Femur (tissue), 1 donor: ENCODE results near the gene FRYL.
"Not testable (repeated sequence)": the region's sequence is repeated elsewhere in the genome, so short reads cannot be mapped to it uniquely, and the experiment has no call there.

Source experiments
- DNase-seq: peaks from one replicate; pipeline ENCODE4 v3.0.0-alpha.2; 2017

The FRYL gene

DNA sequence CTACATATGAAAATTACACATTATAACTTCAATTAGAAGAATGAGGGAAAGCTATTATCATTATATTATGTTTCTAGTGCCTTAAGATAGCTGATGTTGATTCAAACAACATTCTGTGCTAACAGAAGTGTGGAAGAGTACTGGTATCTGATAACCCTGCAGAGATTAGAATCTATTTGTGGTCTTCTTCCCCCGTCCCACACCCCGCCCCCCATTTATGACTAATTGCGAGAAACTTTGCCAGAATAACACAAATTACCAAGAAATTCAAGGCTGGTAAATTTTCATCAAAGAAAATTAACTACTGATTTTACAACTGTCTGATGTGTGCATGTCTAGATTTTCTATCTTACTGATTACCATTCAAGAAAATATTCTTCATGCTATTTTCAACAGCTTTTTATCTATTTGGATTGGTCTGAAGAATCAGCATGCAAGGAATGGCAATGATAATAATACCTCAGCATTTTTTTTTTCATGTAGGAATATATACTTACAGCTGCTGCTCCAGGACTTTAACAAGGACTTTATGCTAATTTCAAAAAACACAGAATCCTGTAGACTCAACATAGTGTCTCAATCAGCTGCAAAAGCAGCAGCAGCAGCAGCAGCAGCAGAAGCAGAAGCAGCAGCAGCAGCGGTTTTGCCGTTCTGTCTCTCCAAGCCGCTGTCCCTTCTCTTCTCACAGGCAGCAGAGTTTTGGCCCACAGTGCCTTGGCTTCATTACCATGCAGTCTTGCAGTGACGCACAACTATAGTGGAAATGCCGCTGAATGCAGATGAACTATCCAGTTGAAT, 126.7 kb downstream of the FRYL start:
- peak; percentile 79 for DNase-seq

DNA sequence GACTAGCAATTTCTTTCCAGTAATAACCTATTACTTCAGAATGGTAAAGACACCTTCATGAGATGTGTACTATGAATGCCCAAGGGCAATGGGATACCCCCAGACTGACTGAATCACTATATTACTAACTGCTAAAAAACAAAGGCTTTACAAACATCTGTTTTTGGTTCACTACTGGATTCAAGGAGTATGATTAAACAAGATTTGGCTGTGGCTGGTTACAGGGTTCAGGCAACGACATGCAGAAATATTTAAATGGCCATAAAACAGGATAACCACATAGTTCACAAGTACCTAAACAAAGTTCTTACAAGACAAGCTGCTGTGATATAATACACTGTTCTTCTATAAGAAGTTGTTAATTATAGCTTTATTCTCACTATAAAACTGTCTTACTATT, 128.2 kb downstream of the FRYL start:
- no peak for DNase-seq

DNA sequence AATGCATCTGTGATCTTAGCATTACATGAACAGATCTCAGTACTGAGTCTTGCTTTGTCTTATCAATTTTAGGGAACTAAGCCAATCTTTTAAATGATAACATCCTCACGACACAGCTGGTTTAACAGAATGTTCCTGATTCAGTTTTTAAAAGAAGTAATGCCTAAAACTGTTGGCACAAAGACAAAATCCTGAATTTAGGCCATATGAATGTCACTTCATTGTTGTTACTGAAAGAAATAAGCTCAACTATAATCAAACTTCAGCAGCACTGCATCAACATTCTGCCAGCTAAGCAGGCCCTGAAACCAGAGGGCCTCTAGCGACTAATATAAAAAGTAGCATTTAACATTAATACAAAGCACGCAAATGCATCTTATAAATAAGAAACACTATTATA, 130.6 kb downstream of the FRYL start:
- no peak for DNase-seq

DNA sequence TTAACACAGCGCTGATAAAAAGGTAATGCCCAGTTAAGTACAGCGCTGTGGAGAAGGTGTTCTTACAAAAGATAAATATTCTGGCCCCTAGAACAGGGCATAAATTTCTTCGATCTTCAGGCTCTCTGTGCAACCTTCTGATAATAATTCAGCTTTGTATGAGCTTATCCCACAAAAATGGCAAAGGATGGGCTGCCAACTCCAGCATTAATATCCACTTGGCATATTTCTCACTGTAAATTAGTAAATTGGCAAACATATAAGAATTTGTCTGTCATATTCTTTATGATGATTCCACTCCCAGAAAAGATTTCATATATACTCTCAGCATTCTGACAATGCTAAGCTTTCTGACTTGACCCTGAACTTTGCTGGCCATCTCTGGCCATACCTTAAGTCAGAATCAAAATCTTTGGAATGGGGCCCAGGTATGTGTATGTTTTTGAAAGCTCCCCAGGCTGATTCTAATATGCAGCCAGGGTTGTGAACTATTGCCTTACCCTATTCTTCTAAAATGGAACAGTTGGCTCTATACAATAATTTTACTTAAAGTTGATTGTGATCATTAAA, 134.8 kb downstream of the FRYL start:
- no peak for DNase-seq

DNA sequence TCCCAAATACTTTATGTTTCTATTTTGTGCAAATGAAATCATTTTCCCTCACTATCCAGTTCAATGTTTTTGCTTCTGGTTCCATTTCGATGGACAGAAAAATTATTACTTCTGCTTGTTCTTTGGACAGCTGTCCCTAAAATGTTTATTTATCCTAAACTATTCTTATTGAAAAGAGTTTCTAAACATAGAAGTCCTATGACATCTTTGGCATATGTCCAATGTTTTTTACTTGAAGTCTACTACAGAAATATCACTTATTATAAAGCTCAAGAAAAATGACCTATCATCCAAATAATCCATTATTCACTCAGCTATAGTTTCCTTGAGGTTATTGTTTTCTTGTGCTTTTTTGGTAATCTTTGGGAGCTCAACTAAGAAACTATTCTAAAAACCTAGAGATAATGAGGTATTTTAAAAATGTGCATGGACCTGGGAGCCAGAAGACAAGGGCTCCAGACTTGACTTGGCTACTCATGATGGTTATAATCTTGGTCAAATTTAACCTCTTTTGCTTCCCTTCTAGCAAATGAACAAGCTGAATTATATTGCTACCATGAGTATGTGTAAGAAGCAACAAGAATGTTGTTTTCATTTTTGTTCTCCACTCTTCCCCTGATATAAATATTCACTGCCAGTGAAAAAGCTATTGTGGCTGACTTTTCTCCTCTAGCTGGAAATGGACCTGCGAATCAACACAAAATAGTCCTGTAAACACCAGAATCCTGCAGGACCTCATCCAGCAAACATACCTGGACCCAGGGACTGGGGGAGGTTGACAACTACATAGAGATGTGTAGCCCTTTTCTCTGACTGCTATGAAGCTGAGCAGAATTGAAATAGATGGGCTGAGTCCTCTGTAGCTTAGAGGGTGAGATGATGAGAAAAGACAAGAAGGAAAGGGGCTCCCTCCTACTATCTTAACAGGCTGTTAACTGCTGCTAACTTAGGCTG, 137.4 kb downstream of the FRYL start:
- DNase-seq = no peak

DNA sequence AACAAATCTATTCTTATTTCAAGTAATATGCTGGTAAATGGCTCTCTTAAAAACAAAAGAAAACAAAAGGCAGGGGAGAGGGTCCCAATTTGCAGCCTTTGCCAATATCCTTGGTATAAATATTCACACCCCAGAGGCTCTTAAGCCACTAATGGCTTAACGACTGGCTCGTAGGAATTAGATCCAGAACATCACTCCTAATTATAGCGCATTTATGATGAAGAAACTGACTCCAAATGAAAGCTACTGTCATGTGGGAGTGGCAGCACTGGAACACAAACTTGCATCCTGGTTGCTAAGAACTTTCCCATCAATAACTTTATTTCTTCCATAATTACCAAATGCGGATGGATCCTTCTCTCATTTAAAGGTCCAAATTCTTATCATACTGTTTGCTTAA, 138.7 kb downstream of the FRYL start:
- DNase-seq = no peak

DNA sequence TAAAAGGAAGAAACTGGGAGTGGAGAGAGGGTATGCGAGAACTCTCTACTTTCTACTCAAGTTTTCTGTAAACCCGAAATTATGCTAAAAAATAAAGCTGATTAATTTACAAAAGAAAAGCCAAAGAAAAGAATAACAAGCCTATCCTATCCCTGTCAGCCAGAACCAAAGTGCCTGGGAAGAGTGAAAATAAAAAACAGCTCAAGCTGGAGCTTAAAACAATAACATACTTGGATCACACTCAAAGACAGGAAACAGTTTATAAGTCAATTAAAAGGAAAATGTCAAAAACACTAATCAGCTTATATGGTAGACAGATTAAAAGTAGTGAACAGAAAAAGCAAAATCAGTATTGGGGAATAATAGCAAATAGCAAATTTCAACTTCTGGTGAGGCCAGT, 139.4 kb downstream of the FRYL start:
- DNase-seq = no peak

DNA sequence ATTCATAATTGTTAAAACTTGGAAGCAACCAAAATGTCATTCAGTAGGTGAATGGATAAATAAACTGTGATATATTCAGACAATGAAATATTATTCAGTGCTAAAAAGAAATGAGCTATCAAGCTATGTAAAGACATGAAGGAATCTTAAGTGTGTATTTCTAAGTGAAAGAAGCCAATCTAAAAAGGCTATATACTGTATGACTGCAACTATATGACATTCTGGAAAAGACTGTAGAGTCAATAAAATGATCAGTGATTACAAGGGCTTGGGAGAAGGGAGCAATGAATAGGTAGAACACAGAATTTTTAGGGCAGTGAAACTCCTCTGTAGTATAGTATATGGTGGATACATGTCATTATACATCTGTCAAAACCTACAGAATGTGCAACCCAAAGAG, 139.9 kb downstream of the FRYL start:
- DNase-seq = no peak

DNA sequence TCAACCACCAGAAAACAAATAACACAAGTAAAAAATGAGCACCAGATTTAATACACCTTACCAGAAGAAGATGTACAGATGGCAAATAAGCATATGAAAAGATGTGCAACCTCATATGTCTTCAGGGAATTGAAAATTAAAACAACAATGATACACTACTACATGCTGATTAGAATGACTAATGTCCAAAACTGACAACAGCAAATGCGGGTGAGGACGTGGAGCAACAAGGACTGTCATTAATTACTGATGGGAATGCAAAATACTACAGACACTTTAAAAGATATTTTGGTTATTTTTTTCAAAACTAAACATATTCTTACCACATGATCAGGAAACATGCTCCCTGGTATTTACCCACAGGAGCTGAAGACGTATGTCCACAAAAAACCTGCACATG, 140.3 kb downstream of the FRYL start:
- DNase-seq = no peak

DNA sequence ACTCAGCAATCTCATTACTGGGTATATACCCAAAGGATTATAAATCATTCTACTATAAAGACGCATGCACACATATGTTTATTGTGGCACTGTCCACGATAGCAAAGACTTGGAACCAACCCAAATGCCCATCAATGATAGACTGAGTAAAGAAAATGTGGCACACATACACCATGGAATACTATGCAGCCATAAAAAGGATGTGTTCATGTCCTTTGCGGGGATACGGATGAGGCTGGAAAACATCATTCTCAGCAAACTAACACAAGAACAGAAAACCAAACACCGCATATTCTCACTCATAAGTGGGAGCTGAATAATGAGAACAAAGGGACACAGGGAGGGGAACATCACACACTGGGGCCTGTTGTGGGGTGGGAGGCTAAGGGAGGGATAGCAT, 141.5 kb downstream of the FRYL start:
- DNase-seq = not testable (repeated sequence)

DNA sequence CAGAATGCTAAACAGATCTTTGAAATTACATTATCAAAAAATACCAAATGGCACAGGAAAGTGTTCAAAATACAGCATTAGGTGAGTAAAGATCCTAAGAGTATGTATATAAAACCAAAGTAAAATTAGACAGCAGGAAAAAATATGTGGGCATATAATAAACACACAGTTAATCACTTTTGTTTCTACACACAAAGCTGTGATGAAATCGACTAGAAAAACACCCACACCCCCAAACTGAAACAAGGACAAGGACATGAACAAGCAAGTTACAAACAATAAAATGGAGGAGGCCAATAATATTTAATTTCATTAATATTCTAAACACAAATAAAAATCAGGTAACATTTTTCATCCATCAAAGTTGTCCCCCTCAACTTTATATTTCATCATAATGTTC, 143.2 kb downstream of the FRYL start:
- no peak for DNase-seq

DNA sequence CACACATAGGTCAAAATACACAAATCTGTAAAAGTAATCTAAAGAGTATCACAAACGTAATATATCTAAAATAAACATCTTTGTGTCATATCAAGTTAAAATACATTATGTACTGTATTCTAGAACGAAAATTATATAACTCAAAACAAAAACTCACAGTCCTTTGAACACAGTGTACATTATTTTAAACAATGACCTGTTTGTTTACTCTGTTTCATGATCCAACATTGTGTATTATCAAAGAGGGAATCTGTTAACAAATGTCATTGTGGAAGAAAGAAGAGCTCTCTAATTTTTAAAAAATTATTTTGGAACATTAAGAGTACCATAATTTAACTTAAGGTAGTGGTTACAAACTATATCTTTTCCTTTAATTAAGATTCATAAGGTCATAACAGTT, 144.1 kb downstream of the FRYL start:
- no peak for DNase-seq

DNA sequence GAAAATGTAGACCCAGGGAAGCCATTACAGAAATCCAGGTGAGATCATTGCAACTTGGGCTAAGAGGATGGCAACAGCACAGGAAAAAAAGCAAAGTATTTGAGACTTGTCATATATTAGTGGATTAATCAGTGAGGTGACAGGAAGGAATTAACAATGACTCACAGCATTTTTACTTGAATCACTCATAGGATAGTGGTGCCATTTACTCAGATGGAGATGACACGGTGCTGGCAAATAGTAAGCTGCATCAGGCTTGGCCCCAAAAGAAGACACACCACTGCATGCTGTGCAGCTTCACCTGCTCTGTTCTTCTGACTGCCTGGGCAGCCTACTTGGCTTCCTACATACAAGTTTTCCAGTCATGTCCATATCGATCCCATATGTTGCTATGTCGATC, 144.8 kb downstream of the FRYL start:
- no peak for DNase-seq

DNA sequence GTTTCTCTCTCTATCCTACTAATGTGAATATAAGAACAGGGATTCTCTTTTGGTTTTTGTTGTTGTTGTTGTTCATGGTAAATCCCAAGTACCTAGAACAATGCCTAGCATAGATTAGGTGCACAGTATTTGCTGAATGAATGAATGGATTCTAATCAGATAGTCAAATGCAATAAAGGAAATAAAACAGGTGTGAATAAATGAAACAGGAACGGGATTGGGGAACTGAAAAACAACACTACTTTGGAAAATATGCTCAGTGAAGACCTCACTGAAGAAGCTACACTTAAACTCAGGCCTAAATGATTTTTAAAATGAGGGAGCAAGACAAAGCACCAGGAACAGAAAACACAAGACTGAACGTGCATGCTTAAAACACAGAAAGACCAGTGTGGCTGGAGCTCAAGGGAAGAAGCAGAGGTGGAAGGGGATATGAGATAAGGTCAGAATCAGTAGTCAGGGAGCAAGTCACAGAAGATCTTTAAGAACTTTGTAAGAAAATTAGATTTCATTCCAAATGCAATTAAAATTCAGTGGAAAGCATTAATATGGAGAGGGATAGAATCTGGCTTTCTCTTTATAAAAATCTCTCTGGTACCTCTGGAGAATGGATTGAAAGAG, 145.3 kb downstream of the FRYL start:
- no peak for DNase-seq

DNA sequence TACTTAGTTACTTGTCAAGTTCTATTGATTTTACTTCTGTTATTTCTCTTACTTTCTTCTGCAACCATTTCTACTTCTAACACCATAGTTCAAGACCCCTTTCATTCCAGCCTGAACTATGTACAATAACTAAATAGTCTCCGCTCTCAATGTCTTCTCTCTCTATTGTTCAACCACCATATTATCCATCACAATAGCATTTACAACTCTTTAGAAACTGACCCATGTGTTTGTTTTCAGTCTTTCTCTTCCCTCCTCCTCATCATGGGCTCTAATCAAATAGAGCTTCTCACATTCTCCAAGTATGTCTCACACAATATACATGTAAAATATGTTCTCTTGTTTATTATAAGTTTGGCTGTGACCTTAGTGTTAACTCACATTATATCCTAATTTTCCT, 146.4 kb downstream of the FRYL start:
- no peak for DNase-seq

DNA sequence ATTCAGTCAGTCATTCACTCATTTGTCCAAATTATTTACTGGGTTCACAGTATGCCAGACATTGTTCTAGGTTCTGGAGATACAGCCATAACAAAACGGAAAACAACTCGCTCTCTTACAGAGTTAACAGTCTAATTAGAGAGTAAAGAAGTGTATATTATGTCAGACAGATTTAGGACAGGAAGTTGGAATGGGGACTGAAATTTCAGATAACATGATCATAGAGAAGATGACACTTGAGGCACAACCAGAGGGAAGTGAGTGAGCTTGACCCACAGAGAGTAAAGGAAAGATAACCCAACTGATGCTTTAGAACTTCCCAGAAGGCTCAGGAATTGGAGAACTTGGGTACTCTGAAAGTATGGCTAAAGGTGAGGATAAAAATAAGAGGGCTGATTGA, 150.6 kb downstream of the FRYL start:
- DNase-seq = no peak

DNA sequence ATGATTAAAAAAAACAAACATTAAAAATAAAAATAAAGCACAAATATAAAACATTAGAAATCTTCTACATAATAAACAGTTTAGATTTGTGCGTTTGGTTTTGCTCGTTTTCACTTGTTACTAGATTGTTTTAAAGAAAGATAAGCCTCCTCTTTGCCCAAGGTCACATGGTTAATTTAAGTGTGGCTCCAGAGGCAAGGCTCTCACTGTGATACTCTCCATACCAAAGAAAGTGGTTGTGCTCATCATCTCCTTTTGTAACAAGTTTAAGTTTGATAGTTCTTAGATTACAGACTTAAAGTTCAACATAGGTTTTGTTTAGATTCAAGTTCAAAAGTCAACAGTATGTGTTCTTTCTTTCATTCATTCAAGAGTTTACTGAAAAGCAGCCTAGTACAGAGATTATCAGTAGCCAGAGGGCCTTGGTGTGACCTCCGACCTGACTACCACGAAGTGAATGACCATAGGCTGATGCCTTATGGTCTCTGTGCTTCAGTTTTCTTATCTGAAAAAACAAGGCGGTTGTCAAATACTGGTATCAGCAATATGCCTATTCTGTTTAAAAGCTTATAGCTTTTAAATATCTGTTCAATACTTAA, 156.8 kb downstream of the FRYL start:
- no peak for DNase-seq

DNA sequence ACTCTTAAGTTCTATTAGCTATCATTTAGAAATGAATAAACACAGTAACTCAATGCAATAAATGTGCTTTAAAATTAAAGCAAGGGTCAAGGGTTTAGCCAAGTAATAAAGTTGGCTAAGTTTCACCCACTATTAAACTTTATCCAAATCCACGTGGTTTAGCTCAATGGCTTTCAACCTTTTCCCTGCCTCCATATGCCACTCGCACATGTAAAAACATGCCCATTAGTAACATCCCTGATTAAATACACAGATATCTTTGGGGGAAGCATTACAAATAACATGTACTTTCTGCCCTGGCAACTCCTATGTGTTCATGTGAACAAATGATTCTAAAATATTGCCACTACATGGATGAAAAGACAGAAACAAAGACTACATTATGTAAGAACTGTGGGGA, 159.2 kb downstream of the FRYL start:
- no peak for DNase-seq

DNA sequence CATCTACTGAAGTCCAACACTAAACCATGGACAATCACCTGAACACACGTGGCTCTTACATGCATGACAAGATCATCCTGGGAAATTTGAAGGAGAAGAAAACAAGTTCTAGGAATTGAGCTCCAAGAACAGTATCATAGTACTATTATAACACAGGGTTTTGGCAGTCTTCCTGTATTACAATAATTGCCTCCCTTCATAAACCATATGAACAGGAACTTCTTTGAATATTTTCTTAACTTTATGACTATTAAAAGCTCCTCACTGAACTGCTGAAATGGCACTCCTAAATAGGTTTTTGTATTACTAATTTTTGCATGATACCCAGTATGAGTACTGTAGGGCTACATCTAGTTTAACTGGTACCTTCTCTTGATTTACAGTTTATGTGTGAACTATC, 160.0 kb downstream of the FRYL start:
- DNase-seq = no peak

DNA sequence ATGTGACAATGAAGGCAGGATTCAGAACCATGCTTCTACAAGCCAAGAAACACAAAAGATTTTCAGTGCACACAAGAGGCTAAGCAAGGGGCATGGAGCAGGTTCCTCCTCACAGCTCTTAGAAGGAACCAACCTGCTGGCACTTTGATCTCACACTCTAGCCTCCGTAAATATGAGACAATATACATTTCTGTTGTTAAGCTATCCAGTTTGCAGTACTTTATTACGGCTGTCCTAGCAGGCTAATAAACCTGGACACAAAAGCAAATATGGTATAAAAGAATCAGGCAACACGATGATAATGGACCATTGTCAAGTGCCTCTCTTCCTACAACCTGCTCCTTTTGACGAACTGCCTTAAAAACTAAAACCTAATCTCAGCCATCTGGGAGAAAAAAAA, 175.6 kb downstream of the FRYL start:
- DNase-seq = no peak

DNA sequence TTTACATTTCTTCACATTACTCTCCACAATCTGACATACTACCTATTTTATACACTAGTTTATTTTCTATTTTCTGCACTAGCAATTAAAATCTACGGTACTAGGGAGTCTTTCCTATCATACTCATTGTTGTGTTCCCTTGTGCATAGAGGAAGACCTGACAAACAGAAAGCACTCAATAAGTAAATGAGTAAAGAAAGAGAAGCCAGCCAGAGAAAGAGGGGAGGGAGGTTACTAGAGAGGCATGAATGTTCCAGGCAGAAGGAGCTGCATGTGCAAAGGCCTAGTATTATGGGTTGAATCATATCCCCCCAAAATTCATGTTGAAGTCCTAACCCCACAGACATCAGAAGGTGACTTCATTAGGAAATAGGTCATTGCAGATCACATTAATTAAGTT, 176.0 kb downstream of the FRYL start:
- no peak for DNase-seq

DNA sequence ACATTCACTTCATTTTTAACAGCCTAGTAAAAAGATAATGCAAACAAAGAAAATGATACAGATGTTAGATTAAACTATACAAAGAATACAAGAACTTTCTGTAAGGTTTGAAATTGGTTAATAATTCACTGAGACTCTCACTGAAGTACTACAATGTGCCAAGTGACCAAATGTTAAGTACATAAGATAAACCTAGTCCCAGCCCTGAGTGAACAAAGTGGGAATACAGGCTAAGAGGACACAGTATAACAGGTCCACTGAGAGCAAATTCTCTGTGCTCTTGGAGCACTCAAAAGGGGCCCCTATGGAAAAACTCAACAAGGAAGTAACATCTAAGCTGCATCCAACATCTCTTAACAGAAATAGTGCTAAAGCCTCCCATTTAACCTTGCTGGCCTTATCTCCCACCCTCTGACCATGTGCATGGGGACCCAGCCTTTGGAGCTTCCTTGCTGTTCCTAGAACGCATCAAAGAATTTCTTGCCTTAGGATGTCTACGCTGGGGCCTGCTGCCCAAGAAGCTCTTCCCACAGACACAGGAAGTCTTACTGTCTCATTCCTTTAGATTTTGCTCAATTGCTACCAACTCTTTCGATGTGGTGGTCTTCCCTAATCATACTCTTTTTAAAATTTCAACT, 176.6 kb downstream of the FRYL start:
- DNase-seq = no peak
